GM12874 (cell line): ENCODE data around the gene CSRNP3.

Experiments
- TF ChIP-seq, protein P1 (sequence below): IDR thresholded peaks from 2 replicates; pipeline ENCODE4 v1.5.1; 2011; ENCODE audit warnings: low read depth, mild to moderate bottlenecking, control low read depth, low read length, moderate library complexity; ENCODE audit not compliant: insufficient read depth

CSRNP3 gene

DNA sequence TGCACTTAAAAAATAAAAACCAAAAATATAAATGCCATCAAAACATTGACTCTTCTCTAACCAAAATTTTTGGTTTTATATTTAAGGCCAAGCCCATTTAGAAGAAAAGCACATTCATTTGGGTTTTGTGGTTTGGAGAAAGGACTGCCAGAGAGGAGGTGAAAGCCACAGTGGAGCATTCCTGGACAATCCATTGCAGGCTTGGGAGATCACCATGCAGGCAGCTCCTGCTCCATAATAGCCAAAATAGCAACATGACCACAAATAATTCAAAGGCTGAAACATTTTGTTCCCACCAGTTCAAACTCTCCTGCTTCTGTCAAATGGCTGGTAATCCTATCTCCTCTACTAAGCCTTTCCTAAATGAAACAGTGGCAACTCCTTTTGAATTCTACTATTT is 251.0 kb downstream of the CSRNP3 start:
- TF ChIP-seq, protein P1, sequence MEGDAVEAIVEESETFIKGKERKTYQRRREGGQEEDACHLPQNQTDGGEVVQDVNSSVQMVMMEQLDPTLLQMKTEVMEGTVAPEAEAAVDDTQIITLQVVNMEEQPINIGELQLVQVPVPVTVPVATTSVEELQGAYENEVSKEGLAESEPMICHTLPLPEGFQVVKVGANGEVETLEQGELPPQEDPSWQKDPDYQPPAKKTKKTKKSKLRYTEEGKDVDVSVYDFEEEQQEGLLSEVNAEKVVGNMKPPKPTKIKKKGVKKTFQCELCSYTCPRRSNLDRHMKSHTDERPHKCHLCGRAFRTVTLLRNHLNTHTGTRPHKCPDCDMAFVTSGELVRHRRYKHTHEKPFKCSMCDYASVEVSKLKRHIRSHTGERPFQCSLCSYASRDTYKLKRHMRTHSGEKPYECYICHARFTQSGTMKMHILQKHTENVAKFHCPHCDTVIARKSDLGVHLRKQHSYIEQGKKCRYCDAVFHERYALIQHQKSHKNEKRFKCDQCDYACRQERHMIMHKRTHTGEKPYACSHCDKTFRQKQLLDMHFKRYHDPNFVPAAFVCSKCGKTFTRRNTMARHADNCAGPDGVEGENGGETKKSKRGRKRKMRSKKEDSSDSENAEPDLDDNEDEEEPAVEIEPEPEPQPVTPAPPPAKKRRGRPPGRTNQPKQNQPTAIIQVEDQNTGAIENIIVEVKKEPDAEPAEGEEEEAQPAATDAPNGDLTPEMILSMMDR = no peak

DNA sequence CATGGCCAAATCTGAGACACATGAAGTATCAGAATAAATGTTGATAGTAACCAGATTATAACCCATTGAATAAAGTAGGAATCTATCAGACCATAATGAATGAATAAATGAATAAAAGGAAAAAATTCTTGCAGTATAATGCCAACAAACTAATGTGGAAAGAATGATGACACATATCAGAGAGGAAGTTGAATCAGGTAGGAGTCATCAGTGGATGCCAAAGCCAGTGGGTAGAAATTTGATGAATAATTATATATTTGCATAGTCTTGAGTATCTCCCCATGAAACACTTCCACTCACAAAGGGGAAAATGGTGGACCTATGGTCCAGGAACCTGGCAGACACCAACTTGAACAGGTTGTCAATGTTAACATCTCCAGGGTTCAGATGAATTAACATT is 255.9 kb downstream of the CSRNP3 start:
- TF ChIP-seq, protein P1 = no peak
